ENCODE measurements around the gene ARHGEF12.

DNA sequence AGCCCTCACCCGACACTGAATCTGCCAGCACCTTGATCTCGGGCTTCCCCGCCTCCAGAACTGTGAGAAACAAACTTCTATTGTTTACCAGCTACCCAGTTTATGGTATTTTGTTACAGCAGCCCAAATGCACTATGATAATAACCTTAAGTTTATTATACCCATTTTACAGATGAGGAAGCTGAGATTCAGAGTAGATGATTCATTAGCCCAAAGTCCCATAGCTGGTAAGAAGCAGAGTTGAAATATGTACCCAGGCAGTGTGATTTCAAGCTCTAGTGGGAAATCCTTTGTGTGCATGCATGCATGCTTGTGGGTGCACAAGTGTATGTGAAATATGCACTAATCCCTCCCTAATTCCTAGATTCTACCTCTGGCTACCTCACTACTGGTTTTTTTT is 183.3 kb downstream of the ARHGEF12 start:
- TF ChIP-seq, protein P1, sequence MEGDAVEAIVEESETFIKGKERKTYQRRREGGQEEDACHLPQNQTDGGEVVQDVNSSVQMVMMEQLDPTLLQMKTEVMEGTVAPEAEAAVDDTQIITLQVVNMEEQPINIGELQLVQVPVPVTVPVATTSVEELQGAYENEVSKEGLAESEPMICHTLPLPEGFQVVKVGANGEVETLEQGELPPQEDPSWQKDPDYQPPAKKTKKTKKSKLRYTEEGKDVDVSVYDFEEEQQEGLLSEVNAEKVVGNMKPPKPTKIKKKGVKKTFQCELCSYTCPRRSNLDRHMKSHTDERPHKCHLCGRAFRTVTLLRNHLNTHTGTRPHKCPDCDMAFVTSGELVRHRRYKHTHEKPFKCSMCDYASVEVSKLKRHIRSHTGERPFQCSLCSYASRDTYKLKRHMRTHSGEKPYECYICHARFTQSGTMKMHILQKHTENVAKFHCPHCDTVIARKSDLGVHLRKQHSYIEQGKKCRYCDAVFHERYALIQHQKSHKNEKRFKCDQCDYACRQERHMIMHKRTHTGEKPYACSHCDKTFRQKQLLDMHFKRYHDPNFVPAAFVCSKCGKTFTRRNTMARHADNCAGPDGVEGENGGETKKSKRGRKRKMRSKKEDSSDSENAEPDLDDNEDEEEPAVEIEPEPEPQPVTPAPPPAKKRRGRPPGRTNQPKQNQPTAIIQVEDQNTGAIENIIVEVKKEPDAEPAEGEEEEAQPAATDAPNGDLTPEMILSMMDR (conservative IDR thresholded peaks at IDR 0.05; ENCODE audit: low read depth, low read length): no peak
- TF ChIP-seq EZH2phosphoT487 (IDR thresholded peaks at IDR 0.05; ENCODE audit: borderline replicate concordance, low read length): no peak
- TF ChIP-seq EZH2 (IDR thresholded peaks at IDR 0.05; ENCODE audit: low read length, unreplicated experiment): no peak
